HG02938 (cell line): ENCODE results near the gene CD2BP2.

Experiments
- ATAC-seq: cut with Tn5 transposase; IDR thresholded peaks from one replicate; pipeline ENCODE4 v1.9.1; 2021; ENCODE audit warnings: mild to moderate bottlenecking, moderate library complexity; ENCODE audit not compliant: unreplicated experiment

CD2BP2 gene

DNA sequence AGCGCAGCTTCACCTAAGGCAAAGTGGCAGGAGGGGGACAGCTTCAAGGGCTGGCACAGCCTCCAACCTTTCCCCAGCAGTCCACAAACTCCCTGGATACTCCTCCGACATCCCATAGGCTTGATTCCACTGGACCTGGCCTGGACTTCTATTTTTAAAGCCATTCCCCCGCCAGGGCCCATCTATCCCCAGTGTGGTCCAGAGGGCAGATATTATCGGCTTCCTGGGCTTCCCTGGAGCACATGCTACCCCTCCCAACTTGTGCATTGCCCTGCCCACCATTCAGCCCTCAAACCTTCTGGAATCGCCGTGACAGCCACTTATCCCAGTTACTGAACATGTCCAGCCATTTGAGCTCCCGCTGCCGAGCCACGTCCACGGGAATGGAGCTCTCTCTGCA lies 10.1 kb upstream of the CD2BP2 start:
- ATAC-seq, result no peak

DNA sequence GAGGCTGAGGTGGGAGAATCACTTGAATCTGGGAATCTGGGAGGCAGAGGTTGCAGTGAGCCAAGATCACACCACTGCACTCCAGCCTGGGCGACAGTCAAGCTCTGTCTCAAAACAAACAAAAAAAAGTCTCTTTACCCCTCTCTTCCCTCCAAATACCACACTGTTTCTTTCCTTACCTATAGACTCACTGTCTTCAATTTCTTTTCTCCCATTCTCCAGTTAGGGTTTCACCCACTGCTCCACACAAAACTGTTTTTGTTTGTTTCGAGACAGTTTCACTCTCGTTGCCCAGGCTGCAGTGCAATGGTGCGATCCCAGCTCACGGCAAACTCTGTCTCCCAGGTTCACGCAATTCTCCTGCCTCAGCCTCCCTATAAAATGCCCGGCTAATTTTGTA lies 6.1 kb upstream of the CD2BP2 start:
- no peak for ATAC-seq

DNA sequence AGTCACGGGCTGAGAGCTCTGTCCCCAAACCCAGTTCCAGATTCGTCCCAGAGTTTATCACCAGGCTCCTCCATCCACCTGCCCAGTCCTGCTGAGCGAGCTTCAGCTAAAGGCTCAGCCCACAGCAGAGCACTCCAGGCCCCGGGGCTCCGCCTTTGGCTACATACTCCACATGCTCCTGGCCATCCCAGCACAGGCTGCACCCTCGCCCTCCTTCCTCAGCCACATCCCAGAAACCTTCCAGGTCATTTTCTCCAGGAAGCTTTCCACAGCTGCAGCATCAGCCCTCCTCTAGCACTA lies 4.7 kb upstream of the CD2BP2 start:
- ATAC-seq, result no peak

DNA sequence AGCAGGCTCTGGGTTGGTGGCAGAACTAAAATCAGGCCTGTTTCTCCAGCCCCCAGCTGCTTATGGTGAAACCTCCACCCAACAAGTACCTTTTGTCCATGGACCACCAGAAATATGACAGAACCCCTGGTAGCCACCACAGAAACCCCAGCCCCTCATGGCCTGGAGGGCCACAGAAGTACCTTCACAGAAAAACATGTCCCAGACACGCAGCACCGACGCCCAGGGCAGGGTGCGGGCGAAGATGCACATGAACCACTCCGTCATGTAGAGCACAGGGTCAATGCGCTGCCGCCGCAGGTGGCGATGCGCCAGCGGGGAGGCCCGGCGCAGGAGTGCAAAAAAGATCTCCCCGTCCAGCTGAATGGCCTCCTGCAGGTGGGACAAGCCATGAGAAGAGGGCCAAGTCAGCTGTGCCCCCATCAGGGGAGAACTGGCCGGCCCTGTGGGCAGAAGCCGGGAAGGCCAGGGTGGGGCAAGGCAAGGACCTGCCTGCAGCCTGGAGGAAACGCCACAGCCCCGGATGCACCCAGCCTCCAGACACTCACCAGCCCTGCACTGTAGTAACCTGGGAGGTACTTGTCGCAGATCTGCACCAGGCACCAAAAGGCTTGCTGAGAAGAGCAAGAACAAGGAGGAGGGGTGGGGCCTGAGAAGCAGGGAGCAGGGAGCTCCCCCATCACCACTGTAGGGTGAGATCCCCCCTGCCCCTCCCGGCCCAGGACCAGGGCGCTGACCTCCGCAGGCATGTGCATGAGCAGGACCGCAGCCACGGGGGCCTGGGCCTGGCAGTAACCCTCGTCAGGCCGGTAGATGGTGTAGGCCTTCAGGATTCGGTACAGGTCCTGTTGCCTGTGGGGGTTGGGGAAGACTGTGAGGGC lies 4.1 kb upstream of the CD2BP2 start:
- no peak for ATAC-seq

DNA sequence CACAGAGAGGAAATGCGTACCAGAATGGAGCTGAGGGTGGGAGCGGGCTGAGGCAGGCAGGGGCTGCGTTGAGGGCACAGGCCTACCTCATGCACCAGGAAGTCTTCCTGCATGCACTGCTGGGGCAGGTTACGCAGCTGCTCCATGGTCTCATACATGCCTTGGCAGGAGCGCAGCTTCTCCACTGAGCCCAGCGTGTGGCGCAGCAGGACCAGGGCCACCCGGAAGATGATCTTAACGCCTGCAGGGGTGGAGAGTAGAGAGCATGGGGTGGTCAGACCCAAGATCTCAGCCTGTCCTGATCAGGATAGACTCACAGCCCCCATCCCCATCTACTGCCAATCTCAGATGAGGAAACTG lies 3.4 kb upstream of the CD2BP2 start:
- ATAC-seq, result no peak

DNA sequence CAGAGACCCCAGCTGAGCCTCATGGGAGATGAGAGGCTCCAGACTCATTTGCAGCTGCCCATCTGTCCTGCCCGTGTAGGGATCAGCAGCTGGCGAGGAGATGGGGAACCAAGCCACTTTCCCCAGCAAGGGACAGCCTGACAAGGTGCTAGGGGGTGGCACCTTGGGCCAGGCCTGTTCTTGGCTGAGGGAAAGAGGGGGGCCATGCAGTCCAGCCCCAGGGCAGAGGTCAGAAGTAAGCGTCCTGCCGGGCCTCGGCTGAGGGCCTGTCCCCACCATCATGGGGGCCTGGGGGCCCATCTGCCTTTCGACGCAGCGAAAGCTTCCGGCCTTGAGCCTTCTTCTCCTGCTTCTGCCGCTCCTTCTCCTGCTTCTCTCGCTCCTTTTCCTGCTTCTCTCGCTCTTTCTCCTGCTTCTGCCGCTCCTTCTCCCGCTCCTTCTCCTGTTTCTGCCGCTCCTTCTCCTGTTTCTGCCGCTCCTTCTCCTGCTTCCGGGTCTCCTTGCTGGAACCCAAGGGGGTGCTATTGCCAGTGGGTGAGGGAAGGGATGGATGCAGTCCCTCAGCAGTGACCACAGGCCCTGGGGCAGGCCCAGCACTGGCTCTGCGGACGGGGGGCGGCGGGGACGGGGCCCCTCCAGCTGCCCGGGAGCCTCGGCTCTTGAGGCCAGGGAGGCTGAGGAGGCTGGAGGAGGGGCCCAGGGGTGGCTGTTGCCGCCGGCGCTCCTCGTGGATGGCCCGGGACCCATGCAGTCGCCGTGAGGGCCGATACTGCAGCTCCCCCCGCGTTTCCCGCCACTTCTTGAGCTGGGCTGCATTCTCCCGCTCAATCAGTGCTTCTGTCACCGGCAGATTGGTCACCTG lies 2.8 kb upstream of the CD2BP2 start:
- no peak for ATAC-seq

DNA sequence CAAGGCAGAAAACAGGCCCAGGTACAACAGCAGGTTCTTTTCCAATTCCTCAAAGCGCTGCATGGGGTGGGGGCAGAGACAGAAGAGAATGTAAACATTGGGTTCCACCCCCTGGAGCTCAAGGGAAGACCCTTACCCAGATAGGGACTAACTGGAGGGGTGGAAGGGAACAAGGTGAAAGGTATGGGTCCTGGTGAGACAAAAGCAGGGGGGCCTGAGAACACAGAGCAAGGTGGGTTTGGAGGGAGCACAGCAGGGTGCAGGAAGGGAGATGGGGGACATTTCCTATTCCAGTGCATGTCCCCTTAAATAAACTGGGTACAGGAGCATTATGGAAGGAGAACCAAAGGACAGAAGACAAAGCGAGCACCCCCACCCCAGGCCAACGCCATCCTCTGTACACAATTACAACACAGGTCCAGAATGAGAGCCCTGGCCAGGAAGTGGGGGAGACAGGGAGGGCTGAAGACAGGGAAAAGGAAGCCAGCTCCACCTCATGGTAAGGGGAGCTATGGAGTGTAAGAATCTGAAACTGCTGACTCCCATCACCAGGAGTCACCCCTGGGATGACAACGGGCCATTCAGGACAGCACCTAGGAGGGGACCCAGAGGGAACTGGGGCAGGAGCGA lies 2.1 kb upstream of the CD2BP2 start:
- ATAC-seq, result no peak

DNA sequence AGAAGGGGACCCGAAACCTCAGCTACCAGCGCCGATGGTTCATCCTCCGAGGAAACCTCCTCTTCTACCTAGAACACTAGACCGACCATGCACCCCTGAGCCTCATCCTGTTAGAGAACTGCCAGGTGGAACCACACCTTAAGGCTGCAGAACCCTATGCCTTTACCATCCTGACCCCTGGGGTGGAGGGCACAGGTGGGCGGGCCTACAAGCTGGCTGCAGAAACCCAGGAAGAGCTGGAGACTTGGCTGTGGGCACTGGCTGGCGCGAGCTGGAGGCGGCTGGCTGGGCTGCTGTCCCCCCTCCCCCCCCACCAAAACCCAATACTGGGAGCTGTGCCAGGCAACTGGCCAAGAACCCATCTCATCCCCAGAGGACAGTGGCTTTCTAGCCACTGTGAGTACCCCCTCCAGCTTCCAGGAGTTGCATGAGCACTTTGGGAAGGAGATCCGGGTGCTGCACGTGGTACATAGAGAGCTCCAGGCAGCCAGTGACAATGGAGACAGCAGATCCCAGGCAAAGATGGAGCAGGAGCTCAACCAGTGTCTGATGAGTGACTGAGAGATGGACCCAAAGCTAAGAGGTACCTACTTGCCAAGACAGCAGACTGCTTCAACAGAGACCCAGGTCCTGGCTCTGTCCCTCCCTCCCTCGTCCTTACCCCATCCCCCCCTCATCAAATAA lies 1.4 kb upstream of the CD2BP2 start:
- ATAC-seq, result no peak

DNA sequence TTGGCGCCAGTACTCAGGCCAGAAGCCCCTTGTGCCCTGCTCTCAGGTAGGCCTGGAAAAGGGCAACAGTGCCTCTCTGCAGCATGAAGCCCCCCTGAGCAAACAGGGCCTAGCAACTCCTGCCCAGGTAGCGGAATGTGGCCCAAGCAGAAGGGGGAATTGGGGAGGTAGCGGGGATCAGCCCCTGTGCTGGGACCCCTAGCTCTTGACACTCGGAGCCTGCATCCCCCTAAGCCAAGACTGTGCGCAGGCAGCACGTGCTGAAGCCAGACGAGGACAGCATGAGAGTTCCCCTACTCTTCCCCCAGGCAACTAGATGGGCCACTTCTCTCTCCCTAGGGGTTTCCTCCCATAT lies 823 bp upstream of the CD2BP2 start:
- no peak for ATAC-seq

DNA sequence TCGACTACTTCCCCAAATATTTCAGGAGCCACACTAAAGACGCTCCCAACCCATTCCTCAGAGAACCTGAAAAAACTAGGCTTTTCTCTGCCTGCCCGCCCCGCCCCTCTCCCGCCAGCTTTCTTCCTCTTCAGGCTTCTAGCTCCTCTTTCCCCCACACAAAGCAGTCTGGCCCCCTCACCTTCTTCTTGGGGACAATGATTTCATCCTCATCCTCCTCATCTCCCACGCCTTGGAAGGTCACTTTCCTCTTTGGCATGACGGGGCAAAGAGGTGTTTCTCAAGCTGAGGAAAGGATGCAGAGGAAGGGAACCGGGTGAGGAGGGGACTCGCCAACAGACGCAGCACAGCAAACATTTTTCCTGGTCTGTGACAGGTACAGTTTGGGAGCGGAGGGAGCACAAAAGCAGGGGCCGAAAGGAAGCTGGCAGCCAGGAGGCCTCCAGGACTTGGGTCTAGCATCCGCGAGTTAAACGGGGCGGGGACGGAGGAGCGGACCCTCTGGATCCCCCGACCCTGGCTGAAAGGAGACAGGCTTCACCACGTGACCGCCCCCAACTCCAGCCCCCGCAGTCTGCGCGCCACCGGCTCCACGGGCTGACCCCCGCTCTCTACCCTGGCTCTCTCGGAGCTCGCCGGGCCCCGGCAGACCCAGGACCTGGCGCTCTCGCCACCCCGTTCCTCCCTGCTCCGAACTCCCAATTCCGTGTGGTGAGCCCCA lies 525 bp downstream of the CD2BP2 start:
- peak; percentile 17 for ATAC-seq

DNA sequence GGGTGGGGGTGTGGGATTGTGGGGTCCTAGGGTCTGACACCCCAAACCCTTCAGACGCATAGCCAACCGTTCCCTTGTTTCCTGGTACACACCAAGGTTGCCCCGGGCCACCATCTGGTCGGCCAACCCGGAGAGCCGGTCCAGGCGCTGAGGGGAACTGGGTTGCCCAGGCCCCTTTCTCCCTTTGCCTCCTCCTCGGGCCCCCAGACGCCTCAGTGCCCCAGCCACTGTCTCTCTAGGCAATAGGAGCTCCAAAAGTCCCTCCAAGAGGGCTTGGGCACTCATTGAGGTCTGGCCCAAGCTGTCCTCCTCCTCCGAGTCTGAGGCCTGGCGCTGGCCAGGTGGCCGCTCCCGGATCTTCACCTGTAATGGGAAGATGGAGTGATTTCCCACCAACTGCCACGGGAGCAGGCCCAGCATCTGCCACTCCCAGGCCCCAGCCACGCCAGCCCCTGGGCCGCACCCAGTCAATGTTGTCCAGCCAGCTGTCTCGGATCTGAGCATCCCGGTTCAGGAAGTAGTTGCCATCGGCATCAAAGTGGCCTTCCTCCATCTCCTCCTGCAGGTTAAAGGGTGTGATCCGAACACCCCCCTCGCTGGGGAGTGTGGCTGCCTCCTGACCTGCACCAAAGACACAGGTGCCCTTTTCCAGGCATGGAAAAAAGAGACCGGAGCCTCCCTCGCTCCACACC lies 1.5 kb downstream of the CD2BP2 start:
- ATAC-seq, result no peak

DNA sequence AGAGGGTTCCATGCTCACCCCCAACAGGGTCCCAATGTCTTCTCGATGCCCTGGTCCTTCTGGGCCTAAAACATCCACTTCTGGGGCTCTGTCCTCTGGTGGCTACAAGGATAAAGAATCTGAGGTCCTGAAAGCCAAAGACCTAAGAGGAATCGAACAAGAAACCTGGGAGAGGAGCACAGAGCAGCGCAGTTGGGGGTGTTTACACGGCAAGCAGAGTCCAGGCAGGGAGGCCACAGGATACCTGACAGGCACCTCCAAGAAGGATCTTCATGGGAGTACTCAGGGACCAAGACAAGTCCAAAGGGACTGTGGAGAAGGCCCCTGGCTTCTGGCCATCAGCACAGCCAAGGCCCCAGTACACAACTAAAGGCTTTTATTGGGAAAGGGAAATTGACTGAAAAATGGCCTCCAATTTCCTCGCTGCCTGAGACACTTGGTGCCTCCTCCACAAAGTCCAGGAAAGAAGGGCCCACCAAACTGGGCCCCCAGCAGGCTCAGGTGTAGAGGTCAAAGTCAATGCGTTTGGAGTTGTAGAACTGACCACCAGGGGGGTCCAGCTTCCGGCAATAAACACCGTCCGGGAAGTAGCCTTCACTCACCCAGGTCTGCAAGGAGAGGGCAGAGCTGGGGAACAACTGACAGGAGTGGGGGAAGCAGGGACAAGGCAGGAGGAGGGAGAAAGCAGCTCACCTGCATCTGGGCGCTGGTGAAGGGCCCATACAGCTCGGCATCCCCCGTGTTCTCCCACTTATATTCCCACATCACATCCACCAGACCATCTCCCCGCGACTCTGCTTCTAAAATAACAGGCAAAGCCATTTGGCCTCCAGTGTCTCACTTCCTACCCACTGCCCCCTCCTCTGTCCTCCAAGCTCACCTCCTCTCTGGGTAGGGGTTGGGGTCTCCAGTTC lies 2.4 kb downstream of the CD2BP2 start:
- ATAC-seq, result no peak

DNA sequence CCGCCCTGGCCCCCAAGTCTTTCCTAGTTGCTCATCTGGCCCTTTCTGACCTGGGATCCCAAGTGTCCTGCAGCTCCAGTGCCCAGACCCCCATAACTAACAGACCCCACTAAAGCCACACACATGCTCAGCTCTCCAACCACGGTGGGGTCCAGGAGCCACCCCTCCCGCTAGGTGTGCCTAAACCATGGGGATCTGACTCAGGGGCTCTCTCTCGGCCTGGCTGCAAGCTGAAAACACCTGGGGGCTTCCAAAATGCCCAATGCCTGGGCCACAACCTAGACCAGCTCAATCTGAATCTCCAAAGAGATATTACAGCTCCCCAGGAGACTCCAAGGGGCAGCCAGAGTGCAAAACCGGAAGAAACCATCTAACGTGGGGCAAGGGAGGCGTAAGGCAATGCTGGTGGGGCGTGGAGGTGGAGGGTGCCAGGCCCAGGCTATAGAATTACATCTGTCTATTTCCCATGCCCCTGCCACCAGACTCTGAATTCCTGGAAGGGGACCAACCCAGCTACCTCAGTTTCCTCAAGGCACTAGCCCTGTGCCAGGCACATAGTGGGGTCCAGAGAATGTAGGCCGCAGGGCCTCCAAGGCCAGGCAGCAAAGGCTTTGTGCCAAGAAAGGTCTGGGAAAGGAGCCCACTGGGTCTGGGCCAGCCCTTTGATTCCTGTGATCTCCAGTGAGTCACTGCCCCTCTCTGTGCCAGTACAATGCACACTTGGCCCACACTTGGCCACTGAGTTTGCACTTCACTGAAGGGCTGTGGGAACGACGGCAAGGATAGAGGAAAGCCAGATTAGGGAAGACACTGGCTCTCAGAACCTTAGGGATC lies 3.3 kb downstream of the CD2BP2 start:
- no peak for ATAC-seq

DNA sequence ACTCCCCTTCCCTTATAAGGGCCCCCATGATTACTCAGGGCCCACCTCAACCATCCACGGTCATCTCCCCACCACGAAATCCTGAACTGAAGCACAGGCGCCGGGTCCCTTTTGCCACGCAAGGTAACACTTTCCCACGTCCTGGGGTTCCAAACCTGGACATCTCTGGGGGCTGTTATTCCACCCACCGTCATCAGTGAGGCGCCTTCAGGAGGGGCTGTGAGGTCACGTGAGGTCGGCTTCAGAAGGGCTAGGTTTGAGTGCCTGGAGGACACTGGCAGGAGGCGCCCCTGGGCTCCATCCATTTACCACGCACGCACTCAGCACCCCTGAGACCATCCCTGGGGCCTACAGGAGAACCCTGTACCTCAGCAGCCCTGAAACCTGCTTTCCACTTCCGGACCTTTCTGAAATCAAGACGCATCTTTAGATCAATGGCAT lies 4.1 kb downstream of the CD2BP2 start:
- ATAC-seq, result no peak

DNA sequence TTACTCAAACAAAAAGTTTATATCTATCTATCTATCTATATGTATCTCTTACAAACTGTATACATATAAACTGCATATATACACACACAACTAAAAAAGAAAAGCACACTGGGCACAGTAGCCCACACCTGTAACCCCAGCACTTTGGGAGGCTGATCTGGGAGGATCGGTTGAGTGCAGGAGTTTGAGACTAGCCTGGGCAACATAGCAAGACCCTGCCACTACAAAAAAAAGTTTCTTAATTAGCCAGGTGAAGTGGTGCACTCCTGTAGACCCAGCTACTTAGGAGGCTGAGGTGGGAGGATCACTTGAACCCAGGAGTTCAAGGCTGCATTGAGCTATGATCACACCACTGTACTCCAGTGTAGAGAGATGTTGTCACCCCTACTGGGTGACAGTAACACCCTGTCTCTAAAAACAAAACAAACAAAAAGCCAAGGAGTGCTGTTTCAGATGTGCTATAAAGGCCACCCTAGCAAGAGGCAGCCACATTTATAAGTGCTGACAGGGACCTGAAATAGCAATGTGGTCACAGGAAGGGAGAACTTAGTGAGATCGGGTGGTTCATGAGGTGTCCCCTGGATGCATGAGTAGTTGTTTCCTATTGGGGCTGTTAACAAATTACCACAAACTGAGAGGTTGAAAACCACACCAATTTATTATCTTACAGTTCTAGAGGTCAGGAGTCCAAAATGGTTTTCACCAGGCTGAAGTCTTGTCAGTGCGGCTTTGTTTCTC lies 4.8 kb downstream of the CD2BP2 start:
- ATAC-seq, result peak; percentile 43

DNA sequence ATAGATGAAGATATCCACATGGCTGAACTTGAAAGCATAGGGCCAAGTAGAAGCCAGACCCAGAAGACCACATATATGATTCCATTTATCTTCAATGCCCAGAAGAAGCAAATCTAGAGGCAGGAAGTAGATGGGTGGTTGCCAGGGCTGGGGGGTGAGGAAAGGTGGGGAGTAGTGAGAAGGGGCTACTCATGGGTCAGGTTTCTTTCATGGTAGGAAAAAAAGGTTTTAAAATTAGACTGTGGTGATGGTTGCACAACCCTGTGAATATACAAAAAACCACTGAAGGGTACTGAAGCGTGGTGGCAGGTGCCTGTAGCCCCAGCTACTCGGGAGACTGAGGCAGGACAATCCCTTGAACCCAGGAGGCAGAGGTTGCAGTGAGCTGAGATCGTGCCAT lies 5.4 kb downstream of the CD2BP2 start:
- no peak for ATAC-seq

DNA sequence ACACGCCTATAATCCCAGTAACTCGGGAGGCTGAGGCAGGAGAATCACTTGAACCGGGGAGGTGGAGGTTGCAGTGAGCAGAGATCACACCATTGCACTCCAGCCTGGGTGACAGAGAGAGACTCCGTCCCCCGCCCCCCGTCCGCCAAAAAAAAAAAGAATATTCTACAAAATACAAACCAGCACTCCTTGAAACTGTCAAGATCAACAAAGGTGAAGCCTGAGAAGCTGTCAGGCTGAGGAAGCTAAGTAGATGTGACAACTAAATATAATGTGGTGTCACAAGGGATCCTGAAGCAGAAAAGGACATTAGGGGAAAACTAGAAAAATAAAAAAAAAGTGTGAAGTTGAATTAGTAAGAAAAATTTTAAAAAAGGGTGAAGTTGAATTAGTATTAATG lies 6.2 kb downstream of the CD2BP2 start:
- no peak for ATAC-seq

DNA sequence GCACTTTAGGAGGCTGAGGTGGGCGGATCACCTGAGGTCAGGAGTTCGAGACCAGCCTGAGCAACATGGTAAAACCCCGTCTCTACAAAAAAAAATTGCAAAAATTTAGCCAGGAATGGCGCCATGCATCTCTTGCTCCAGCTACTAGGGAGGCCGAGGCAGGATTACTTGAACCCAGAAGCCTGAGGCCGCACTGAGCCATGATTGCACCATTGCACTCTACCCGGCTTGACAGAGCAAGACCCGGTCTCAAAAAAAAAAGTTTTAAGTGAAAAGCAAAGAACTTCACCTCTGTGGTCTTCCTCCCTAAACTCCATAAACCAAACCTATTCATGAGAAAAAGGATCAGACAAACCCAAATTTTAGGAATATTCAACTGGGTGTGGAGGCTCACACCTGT lies 7.0 kb downstream of the CD2BP2 start:
- no peak for ATAC-seq
